ENCODE results near the gene ANKRD11. TPM values are rescaled to one million over a fixed set of nuclear protein-coding genes. Genes with fewer than 3 reads are reported as not detected.

The ANKRD11 gene
- total RNA-seq, 1 experiment from 2014 or later: 266 TPM

- no peak for TF ChIP-seq ZBTB33 (IDR thresholded peaks at IDR 0.05; ENCODE audit: extremely low read depth, insufficient replicate concordance, low read length)
- TF ChIP-seq CEBPB (IDR thresholded peaks at IDR 0.05; ENCODE audit: low read depth): no peak
- no peak for TF ChIP-seq EZH2 (IDR thresholded peaks at IDR 0.05)
- no peak for TF ChIP-seq EZH2phosphoT487 (IDR thresholded peaks at IDR 0.05; ENCODE audit: borderline replicate concordance)
Observed at GRCh38 chr16:89431158-89431584, 59.2 kb downstream of the ANKRD11 start (continued).

- ChIA-PET POLR2A (no interaction called here), RAD21 (ENCODE audit: low non-redundant PET in 1 of 2, low total read pairs in 2 of 2, uncharacterized antibody in 2 of 2, unreplicated experiment in 2 of 2) (no interaction called here), CTCF (no interaction called here)
- Histone ChIP-seq H3K79me2 (ENCODE audit: insufficient read depth, low read length) (peaks cover 88% of the 10 kb centered on the region), H3K36me3 (ENCODE audit: control insufficient read depth in 1 of 2, insufficient read depth in 2 of 2, low read length in 2 of 2) (peaks cover 4 to 6% of the 10 kb centered on the region in 2 experiments; a peak in 2 of 4 replicates), H4K20me1 (ENCODE audit: insufficient read depth) (peaks cover 43% of the 10 kb centered on the region; the same call in 1 of the 2 replicates), H3K4me2 (ENCODE audit: low read length) (no peak overlapping the region), H3K9me3 (ENCODE audit: control insufficient read depth in 1 of 2, insufficient read depth in 1 of 2, low read depth in 1 of 2, low read length in 2 of 2) (no peaks in the 10 kb centered on the region), H3K27ac (ENCODE audit: low read depth, low read length) (no peak overlapping the region), H2AFZ (ENCODE audit: low read depth, low read length, poor library complexity, severe bottlenecking) (no peak overlapping the region), H3K27me3 (ENCODE audit: insufficient read depth, low read length) (no peaks in the 10 kb centered on the region), H3K4me3 (replicated peaks in 1 of 2; ENCODE audit: low read depth in 1 of 2, low read length in 2 of 2) (no peak overlapping the region), H3K9ac (ENCODE audit: low read length) (no peak overlapping the region), H3K9me2 (ENCODE audit: insufficient read depth) (no peaks in the 10 kb centered on the region), H3K4me1 (ENCODE audit: control insufficient read depth in 1 of 2, insufficient read depth in 2 of 2, low read length in 2 of 2) (peaks cover 5 to 18% of the 10 kb centered on the region in 2 experiments; a peak in 2 of 4 replicates)
- no peak for ATAC-seq
- BruUV-seq (replicated peaks): no TSS peak
- TF ChIP-seq EZH2phosphoT487 (IDR thresholded peaks at IDR 0.05; ENCODE audit: borderline replicate concordance) (no peak), SIN3A (IDR thresholded peaks at IDR 0.05; ENCODE audit: low read depth) (no peak), ZNF274 (IDR thresholded peaks at IDR 0.05; ENCODE audit: low read depth, low read length) (no peak), CBX3 (IDR thresholded peaks at IDR 0.05; ENCODE audit: low read depth) (no peak), TCF7L2 (IDR thresholded peaks at IDR 0.05; ENCODE audit: borderline replicate concordance, extremely low read depth, insufficient read depth, insufficient read length) (no peak), YY1 (IDR thresholded peaks at IDR 0.05; ENCODE audit: extremely low read depth, insufficient replicate concordance, low read depth, low read length) (no peak), ZFX (IDR thresholded peaks at IDR 0.05) (no peak), POLR2AphosphoS5 (IDR thresholded peaks at IDR 0.05; ENCODE audit: low read depth, low read length) (no peak), POLR2A (IDR thresholded peaks at IDR 0.05; ENCODE audit: borderline replicate concordance, extremely low read depth, insufficient read depth, insufficient read length) (no peak), CEBPB (IDR thresholded peaks at IDR 0.05; ENCODE audit: low read depth) (no peak), ELF1 (IDR thresholded peaks at IDR 0.05; ENCODE audit: borderline replicate concordance, low read depth) (no peak), REST (IDR thresholded peaks at IDR 0.05; ENCODE audit: low read depth) (no peak)
- DNase-seq (ENCODE audit: low read depth, low spot score): no peak
- intact Hi-C loops (cut with micrococcal nuclease): no loop called here
Observed at GRCh38 chr16:89430436-89431157, 59.8 kb downstream of the ANKRD11 start.

All from HCT116 (cell line).